HepG2 (cell line): ENCODE data around the gene C1QTNF12. TPM values are rescaled to one million over a fixed set of nuclear protein-coding genes. Genes with fewer than 3 reads are reported as not detected.
A peak's percentile ranks its signal among the peaks of the same experiment; 100 is the strongest.

ENCODE experiments used
- ATAC-seq: fragments of 200-7000 bp; cut with Tn5 transposase; 3 replicates; pipeline ENCODE4 v1.9.1; 2020; ENCODE audit warnings: mild to moderate bottlenecking, moderate library complexity
- BruUV-seq: library from RNA; stranded (reverse); fragments of 400-500 nt; replicated peaks from 2 replicates; lab custom pipeline; 2021; lab: Mats Ljungman, UMichigan
- CTCF ChIA-PET: fragments of 300-600 bp; formaldehyde crosslinking; extraction: SDS; loops from one replicate; lab custom pipeline; 2021; ENCODE audit warnings: low total read pairs, inconsistent platforms, low intra/inter-chr PET ratio; lab: Yijun Ruan, JAX
- POLR2A ChIA-PET: fragments of 350-600 bp; sonication (Branson Sonifier 250); formaldehyde crosslinking; loops from one replicate; lab custom pipeline; 2020; ENCODE audit warnings: antibody characterized with exemption, inconsistent platforms; lab: Yijun Ruan, JAX
- DNase-seq: peaks from one replicate; pipeline ENCODE4 v3.0.0-alpha.2; 2015; ENCODE audit warnings: low spot score
- FAIRE-seq: peaks from 3 replicates; lab custom pipeline; 2011; peaks lifted over from hg19 to GRCh38; lab: Jason Lieb, UNC
- H2AFZ ChIP-seq: one replicate; pipeline ENCODE4 v1.6.1; 2011; ENCODE audit warnings: low read length, inconsistent platforms
- H3K27ac ChIP-seq: fragments of 300-600 bp; 3 replicates; pipeline ENCODE4 v1.8.0; 2011; ENCODE audit warnings: mixed run types, mild to moderate bottlenecking, mixed read lengths, low read length, inconsistent platforms; ENCODE audit not compliant: insufficient read depth; ENCODE audit errors: extremely low read length
- H3K27me3 ChIP-seq, 2 experiments: fragments of 200-600 bp in 1 of 2; 2 replicates in 1 of 2; 3 replicates in 1 of 2; pipeline versions ENCODE4 v1.6.0 to v1.8.0; 2011; ENCODE audit warnings: low read length in 2 of 2, mild to moderate bottlenecking in 2 of 2, moderate library complexity in 2 of 2, inconsistent platforms in 1 of 2; ENCODE audit not compliant: insufficient read depth in 2 of 2, control insufficient read depth in 1 of 2
- H3K36me3 ChIP-seq, 2 experiments: fragments of 200-600 bp in 1 of 2; replicated peaks in 1 of 2; 2 replicates in 1 of 2; 3 replicates in 1 of 2; pipeline versions ENCODE4 v1.5.1 to v1.8.0; 2011; ENCODE audit warnings: low read length in 2 of 2, inconsistent platforms in 1 of 2; ENCODE audit not compliant: insufficient read depth in 2 of 2, control insufficient read depth in 1 of 2
- H3K4me1 ChIP-seq: 2 replicates; pipeline ENCODE4 v1.5.1; 2012; ENCODE audit warnings: low read length, inconsistent platforms; ENCODE audit not compliant: insufficient read depth
- H3K4me2 ChIP-seq: 2 replicates; pipeline ENCODE4 v1.6.0; 2011; ENCODE audit warnings: low read depth, low read length, inconsistent platforms
- H3K4me3 ChIP-seq, 3 experiments: fragments of 200-600 bp in 1 of 3; sonication (generic), shearing (Covaris generic) in 1 of 3; replicated peaks in 1 of 3; 2 replicates each; pipeline ENCODE4 v1.5.1; 2011 to 2016; ENCODE audit warnings: low read length in 3 of 3, inconsistent platforms in 2 of 3, low read depth in 2 of 3, mild to moderate bottlenecking in 2 of 3, control low read depth in 1 of 3, mixed read lengths in 1 of 3; ENCODE audit not compliant: insufficient read depth in 1 of 3
- H3K79me2 ChIP-seq: one replicate; pipeline ENCODE4 v1.6.1; 2011; ENCODE audit warnings: low read length, inconsistent platforms; ENCODE audit not compliant: insufficient read depth
- H3K9ac ChIP-seq: 2 replicates; pipeline ENCODE4 v1.6.0; 2011; ENCODE audit warnings: mild to moderate bottlenecking, low read depth, low read length, inconsistent platforms; ENCODE audit not compliant: insufficient read depth
- H3K9me3 ChIP-seq: 2 replicates; pipeline ENCODE4 v1.5.1; 2012; ENCODE audit warnings: mild to moderate bottlenecking, low read length
- H4K20me1 ChIP-seq: 2 replicates; pipeline ENCODE4 v1.6.0; 2011; ENCODE audit warnings: inconsistent platforms, mild to moderate bottlenecking, low read length, moderate library complexity; ENCODE audit not compliant: insufficient read depth
- ARNTL ChIP-seq: sonication (generic); formaldehyde crosslinking; IDR thresholded peaks from 2 replicates; pipeline ENCODE4 v1.4.0; 2020; ENCODE audit warnings: mild to moderate bottlenecking, missing genetic modification reagents
- ESRRA ChIP-seq: sonication (generic); formaldehyde crosslinking; IDR thresholded peaks from 2 replicates; pipeline ENCODE4 v1.5.1; 2020; ENCODE audit warnings: mild to moderate bottlenecking, low read depth, missing genetic modification reagents
- MYPOP ChIP-seq: sonication (generic); formaldehyde crosslinking; IDR thresholded peaks from 2 replicates; pipeline ENCODE4 v1.8.1; 2023; ENCODE audit warnings: mild to moderate bottlenecking, moderate library complexity, missing genetic modification reagents
- NFE2L1 ChIP-seq: sonication (generic); formaldehyde crosslinking; IDR thresholded peaks from 2 replicates; pipeline ENCODE4 v1.4.0; 2020; ENCODE audit warnings: missing genetic modification reagents, mild to moderate bottlenecking, borderline replicate concordance
- PRPF4 ChIP-seq: fragments of 200-400 bp; formaldehyde crosslinking; IDR thresholded peaks from 2 replicates; pipeline ENCODE4 v1.6.1; 2016; ENCODE audit warnings: low read length, low read depth; ENCODE audit not compliant: poor library complexity, severe bottlenecking
- TFDP2 ChIP-seq: sonication (generic); formaldehyde crosslinking; IDR thresholded peaks from 2 replicates; pipeline ENCODE4 v1.4.0; 2020; ENCODE audit warnings: missing genetic modification reagents
- ZNF235 ChIP-seq: sonication (generic); formaldehyde crosslinking; IDR thresholded peaks from 2 replicates; pipeline ENCODE4 v1.8.1; 2023; ENCODE audit warnings: mild to moderate bottlenecking, missing genetic modification reagents, borderline replicate concordance
- ZNF691 ChIP-seq: sonication (generic); formaldehyde crosslinking; IDR thresholded peaks from 2 replicates; pipeline ENCODE4 v1.4.0; 2020; ENCODE audit warnings: missing genetic modification reagents, low read depth, mild to moderate bottlenecking, borderline replicate concordance
- ZNF775 ChIP-seq: sonication (generic); formaldehyde crosslinking; IDR thresholded peaks from 2 replicates; pipeline ENCODE4 v1.4.0; 2020; ENCODE audit warnings: missing genetic modification reagents, mild to moderate bottlenecking, moderate library complexity, borderline replicate concordance
- ZSCAN31 ChIP-seq: sonication (generic); formaldehyde crosslinking; IDR thresholded peaks from 2 replicates; pipeline ENCODE4 v1.5.0; 2020; ENCODE audit warnings: low read depth, mild to moderate bottlenecking, missing genetic modification reagents
- ZUFSP ChIP-seq: sonication (generic); formaldehyde crosslinking; IDR thresholded peaks from 2 replicates; pipeline ENCODE4 v1.9.0; 2021; ENCODE audit warnings: missing genetic modification reagents, mild to moderate bottlenecking, borderline replicate concordance
- WGBS: methylation state at CpG from one replicate; pipeline ENCODE4 v1.1.6; 2017; ENCODE audit warnings: low lambda C conversion rate; 5-methylcytosine and 5-hydroxymethylcytosine counted together
- in situ Hi-C: cut with HindIII; loops from 2 replicates; pipeline ENCODE4 v1.10.0; 2017; ENCODE audit warnings: low pct_unique_long_range_greater_than_20kb; ENCODE audit not compliant: extremely low pct_ligation_motif_present
- intact Hi-C: fragments of 100-400 bp; cut with micrococcal nuclease; formaldehyde crosslinking; loops from one replicate; pipeline ENCODE4 v1.10.0; 2022; ENCODE audit not compliant: unreplicated experiment
- polyA plus RNA-seq, 8 experiments: library from polyadenylated mRNA; depleted of rRNA in 3 of 8; stranded (reverse) in 7 of 8; unstranded in 1 of 8; fragments of >200 nt; fragmentation: Illumina TruSeq in 4 of 8; extraction: Trizol in 4 of 8; gene quantifications; 2 replicates each; pipeline versions ENCODE4 v1.2.1 to v1.2.3, GENCODE V29; 2011 to 2016; ENCODE audit warnings: low read depth in 4 of 8, missing spikeins in 1 of 8, mixed read lengths in 1 of 8; ENCODE audit not compliant: insufficient read depth in 1 of 8
- total RNA-seq, 5 experiments: library from RNA; depleted of rRNA; stranded (reverse); fragments of >200 nt; fragmentation: Illumina TruSeq; extraction: Trizol; gene quantifications; 2 replicates each; pipeline ENCODE4 v1.2.3, GENCODE V29; 2016; ENCODE audit warnings: low read depth in 1 of 5

The C1QTNF12 gene
- total and polyA plus RNA-seq, 2 of the 13 experiments (the other 11 are each of a cell fraction or from before 2014, with no cell fraction given), result 0.18 to 0.64 TPM

DNA sequence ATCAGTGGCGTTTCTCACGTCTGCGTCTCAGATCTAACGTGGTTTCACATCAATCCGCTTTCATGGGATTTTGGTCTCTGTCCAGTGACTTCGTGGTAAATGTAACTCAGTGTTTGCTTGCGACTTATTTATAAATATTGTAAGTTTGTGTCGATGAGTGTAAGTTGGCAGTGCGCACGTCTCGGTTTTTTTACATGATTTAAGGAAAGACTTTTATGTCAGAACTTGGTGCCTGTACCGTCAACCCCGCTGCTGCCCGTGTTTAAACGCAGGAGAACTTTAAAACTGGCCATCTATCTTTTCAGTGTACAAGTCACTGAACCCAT, 13.0 kb downstream of the C1QTNF12 start:
- DNase-seq (no peak), FAIRE-seq (no peak), ATAC-seq (no peak)
- Histone ChIP-seq H3K4me2 (peak overlapping the region; percentile 76), H4K20me1 (no peaks in the 10 kb centered on the region), H3K9ac (peak overlapping the region; percentile 8; the same call in 1 of the 2 replicates), H3K27me3 (no peaks in the 10 kb centered on the region; a peak in 2 of 5 replicates), H3K79me2 (peaks cover 31% of the 10 kb centered on the region), H3K4me3 (peak overlapping the region in 1 of 3 experiments; percentile 56; a peak in 1 of 6 replicates), H3K36me3 (peaks cover 4 to 6% of the 10 kb centered on the region in 2 experiments; a peak in 4 of 5 replicates), H3K9me3 (no peaks in the 10 kb centered on the region), H3K27ac (no peak overlapping the region), H3K4me1 (peaks cover 77% of the 10 kb centered on the region), H2AFZ (no peak overlapping the region)
- no TSS peak for BruUV-seq
- intact Hi-C loops, result loop anchor here (5.0 to 10.0 kb wide), 3 partner anchors 59 to 229 kb away; partner anchors contain the start of genes HES4 and TTLL10
- ChIA-PET CTCF (no interaction called here), POLR2A (no interaction called here)
- WGBS, result 95% methylated on average over 15 of the region's 15 CpGs
- in situ Hi-C loops, result no loop called here
- TF ChIP-seq PRPF4, result peak; percentile 65
- TF ChIP-seq ZNF775 (CRISPR knock-in tag), result no peak

DNA sequence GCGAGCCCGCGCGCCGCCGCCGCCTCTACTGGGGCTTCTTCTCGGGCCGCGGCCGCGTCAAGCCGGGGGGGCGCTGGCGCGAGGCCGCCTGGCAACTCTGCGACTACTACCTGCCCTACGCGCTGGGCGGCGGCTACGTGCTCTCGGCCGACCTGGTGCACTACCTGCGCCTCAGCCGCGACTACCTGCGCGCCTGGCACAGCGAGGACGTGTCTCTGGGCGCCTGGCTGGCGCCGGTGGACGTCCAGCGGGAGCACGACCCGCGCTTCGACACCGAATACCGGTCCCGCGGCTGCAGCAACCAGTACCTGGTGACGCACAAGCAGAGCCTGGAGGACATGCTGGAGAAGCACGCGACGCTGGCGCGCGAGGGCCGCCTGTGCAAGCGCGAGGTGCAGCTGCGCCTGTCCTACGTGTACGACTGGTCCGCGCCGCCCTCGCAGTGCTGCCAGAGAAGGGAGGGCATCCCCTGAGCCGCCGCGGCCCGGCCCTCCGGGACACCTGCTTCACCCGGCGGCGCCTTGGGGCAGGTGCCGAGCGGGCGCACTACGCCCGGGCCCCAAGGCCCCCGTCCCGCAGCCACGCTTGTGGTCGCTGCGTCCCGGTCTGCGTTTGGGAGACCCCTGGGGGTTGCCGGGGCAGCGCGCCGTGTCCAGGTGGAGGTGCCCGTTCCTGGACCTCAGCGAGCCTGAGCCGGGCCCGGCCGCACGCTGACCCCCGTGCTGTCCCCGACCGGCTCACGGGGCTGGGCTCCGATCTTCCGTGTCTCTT, 13.5 kb downstream of the C1QTNF12 start:
- Histone ChIP-seq H3K27ac (no peak overlapping the region), H3K9ac (peak overlapping the region; percentile 44)
- in situ Hi-C loops, result no loop called here
- no peak for TF ChIP-seq NFE2L1 (CRISPR knock-in tag)
- no peak for TF ChIP-seq MYPOP (CRISPR knock-in tag)
- no peak for TF ChIP-seq ZUFSP (CRISPR knock-in tag)
- no peak for TF ChIP-seq ESRRA
- no peak for TF ChIP-seq TFDP2 (CRISPR knock-in tag)
- no peak for TF ChIP-seq ARNTL
- 0 out of 2 replicates have a peak, but pooled peaks have one; percentile 59 for TF ChIP-seq ZNF235 (CRISPR knock-in tag)
- TF ChIP-seq ZSCAN31 (CRISPR knock-in tag), result 0 out of 2 replicates have a peak, but pooled peaks have one; percentile 8
- no peak for TF ChIP-seq ZNF691 (CRISPR knock-in tag)

More for the DNA sequence above, 13.5 kb downstream of the C1QTNF12 start:
- H2AFZ ChIP-seq, result no peak overlapping the region
- peak overlapping the region in 2 of 3 experiments; percentile 43 to 56; a peak in 2 of 6 replicates for H3K4me3 ChIP-seq
- FAIRE-seq (no peak), ATAC-seq (no peak), DNase-seq (no peak)
- 94% methylated on average over 42 of the region's 98 CpGs for WGBS
- H3K27me3 ChIP-seq, result no peaks in the 10 kb centered on the region; a peak in 2 of 5 replicates
- H3K4me1 ChIP-seq, result peaks cover 71% of the 10 kb centered on the region
- H3K36me3 ChIP-seq, result peaks cover 6 to 11% of the 10 kb centered on the region in 2 experiments; a peak in 4 of 5 replicates
- ChIA-PET CTCF (no interaction called here), POLR2A (no interaction called here)
- BruUV-seq, result no TSS peak
- H3K79me2 ChIP-seq, result peaks cover 36% of the 10 kb centered on the region
- H3K4me2 ChIP-seq, result peak overlapping the region; percentile 76
- H4K20me1 ChIP-seq, result no peaks in the 10 kb centered on the region
- no peaks in the 10 kb centered on the region for H3K9me3 ChIP-seq
- intact Hi-C loops, result loop anchor here (5.0 to 10.0 kb wide), 3 partner anchors 58 to 228 kb away; partner anchors contain the start of genes HES4 and TTLL10
